HepG2 (cell line): Measurements from ENCODE around the gene ZFYVE28. TPM values are rescaled to one million over a fixed set of nuclear protein-coding genes. Genes with fewer than 3 reads are reported as not detected.

Source experiments
- ARID3A ChIP-seq: IDR thresholded peaks from 2 replicates; pipeline ENCODE4 v1.6.1; 2012; ENCODE audit warnings: low read depth, low read length, improper control_type of control experiment
- CEBPZ ChIP-seq: IDR thresholded peaks from 2 replicates; pipeline ENCODE4 v1.6.1; 2012; ENCODE audit warnings: low read length, improper control_type of control experiment
- KDM5A ChIP-seq: fragments of 200-600 bp; sonication (generic); IDR thresholded peaks from 2 replicates; pipeline ENCODE4 v1.7.0; 2018; ENCODE audit warnings: antibody characterized with exemption, mild to moderate bottlenecking, low read length, borderline replicate concordance
- LRRFIP1 ChIP-seq: sonication (generic); formaldehyde crosslinking; conservative IDR thresholded peaks from 2 replicates; pipeline ENCODE4 v1.4.0; 2020; ENCODE audit warnings: missing genetic modification reagents
- NCOA1 ChIP-seq: sonication (generic); formaldehyde crosslinking; IDR thresholded peaks from 2 replicates; pipeline ENCODE4 v1.9.0; 2021; ENCODE audit warnings: missing genetic modification reagents
- NFE2 ChIP-seq: sonication (generic); formaldehyde crosslinking; IDR thresholded peaks from 2 replicates; pipeline ENCODE4 v1.4.0; 2020; ENCODE audit warnings: missing genetic modification reagents
- RNF2 ChIP-seq: fragments of 450-650 bp; conservative IDR thresholded peaks from 2 replicates; pipeline ENCODE4 v1.6.1; 2016; ENCODE audit warnings: low read depth
- ZNF646 ChIP-seq: sonication (generic); formaldehyde crosslinking; IDR thresholded peaks from 2 replicates; pipeline ENCODE4 v1.9.0; 2021; ENCODE audit warnings: mild to moderate bottlenecking, missing genetic modification reagents
- polyA plus RNA-seq, 8 experiments: library from polyadenylated mRNA; depleted of rRNA in 3 of 8; stranded (reverse) in 7 of 8; unstranded in 1 of 8; fragments of >200 nt; fragmentation: Illumina TruSeq in 4 of 8; extraction: Trizol in 4 of 8; gene quantifications; 2 replicates each; pipeline versions ENCODE4 v1.2.1 to v1.2.3, GENCODE V29; 2011 to 2016; ENCODE audit warnings: low read depth in 4 of 8, missing spikeins in 1 of 8, mixed read lengths in 1 of 8; ENCODE audit not compliant: insufficient read depth in 1 of 8
- total RNA-seq, 5 experiments: library from RNA; depleted of rRNA; stranded (reverse); fragments of >200 nt; fragmentation: Illumina TruSeq; extraction: Trizol; gene quantifications; 2 replicates each; pipeline ENCODE4 v1.2.3, GENCODE V29; 2016; ENCODE audit warnings: low read depth in 1 of 5

The ZFYVE28 gene
- total and polyA plus RNA-seq, 2 of the 13 experiments (the other 11 are each of a cell fraction or from before 2014, with no cell fraction given): 0.12 to 0.22 TPM

- TF ChIP-seq CEBPZ (no peak), KDM5A (no peak), NFE2 (CRISPR knock-in tag) (no peak), RNF2 (no peak), LRRFIP1 (no peak), ARID3A (no peak), ZNF646 (no peak), NCOA1 (CRISPR knock-in tag) (no peak)
These were observed 67.5 kb downstream of the ZFYVE28 start (continued) for GRCh38 chr4:2350982-2351381.
